Activated T-cell treated with anti-CD3 and anti-CD28 coated beads for 48 hours (primary cell): ENCODE results near the gene CHN1.

Experiments
- DNase-seq: peaks from one replicate; pipeline ENCODE4 v3.0.0-alpha.2; 2020; ENCODE audit warnings: low read depth

Gene CHN1

GRCh38 chr2:174826051-174826450, 179.1 kb downstream of the CHN1 start:
- DNase-seq, result no peak

GRCh38 chr2:174824068-174824467, 181.1 kb downstream of the CHN1 start:
- no peak for DNase-seq

- DNase-seq, result no peak
These were observed 183.6 kb downstream of the CHN1 start for GRCh38 chr2:174821628-174822027.

GRCh38 chr2:174820361-174820760, 184.8 kb downstream of the CHN1 start:
- no peak for DNase-seq

DNA sequence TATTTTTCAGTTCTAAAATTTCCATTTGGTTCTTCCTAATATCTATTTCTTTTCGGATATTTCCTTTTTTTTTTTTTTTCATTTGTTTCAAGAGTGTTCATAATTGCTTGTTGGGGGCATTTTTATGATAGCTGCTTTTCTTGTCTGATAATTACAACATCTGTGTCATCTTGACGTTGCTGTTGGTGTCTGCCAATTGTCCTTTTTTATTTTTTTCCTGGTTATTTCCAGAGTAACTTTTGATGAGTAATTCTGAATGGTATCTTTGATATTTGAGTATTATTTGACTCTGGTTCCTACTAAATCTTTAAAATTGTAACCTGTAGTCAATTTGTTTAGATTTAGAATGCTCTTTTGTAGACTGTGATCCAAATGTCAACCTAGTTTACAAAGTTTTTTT, 189.7 kb downstream of the CHN1 start:
- no peak for DNase-seq

DNA sequence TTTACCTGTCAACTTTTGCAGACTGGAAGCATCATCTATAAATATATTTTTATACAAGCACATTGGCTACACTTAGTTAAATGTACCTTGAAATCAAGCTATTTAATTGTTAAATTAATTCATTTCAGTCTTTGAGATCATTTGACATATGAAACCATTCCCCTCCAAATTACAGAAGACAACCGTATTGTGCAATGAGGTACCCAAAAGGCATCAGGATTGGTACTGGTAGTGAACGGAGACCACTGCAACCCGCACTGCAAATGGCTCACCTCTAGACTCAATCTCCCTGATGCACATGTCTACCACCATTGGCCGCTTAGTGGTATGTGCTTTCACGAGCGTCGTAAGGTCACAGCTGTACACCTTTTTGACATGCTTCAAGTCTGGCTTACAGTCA, 193.1 kb downstream of the CHN1 start:
- DNase-seq, result no peak

GRCh38 chr2:174807931-174808330, 197.2 kb downstream of the CHN1 start:
- no peak for DNase-seq

- DNase-seq, result no peak
These were observed 199.4 kb downstream of the CHN1 start for GRCh38 chr2:174805803-174806202.

DNA sequence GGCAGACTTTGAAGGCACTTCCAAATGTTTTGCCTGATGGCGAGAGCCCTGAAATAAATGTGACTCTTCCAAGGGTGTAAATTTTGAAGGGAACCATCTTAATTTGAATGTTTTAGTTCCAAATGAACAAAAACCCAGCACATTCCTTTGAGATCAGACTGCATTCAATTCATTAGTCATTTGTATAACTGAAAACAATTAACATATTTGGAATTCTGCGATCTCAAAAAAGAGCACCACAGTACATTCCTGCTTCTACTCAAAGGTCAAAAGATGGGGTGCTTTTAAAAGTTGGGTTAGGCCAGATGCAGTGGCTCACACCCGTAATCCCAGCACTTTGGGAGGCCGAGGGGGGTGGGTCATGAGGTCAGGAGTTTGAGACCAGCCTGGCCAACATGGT, 202.7 kb downstream of the CHN1 start:
- no peak for DNase-seq

DNA sequence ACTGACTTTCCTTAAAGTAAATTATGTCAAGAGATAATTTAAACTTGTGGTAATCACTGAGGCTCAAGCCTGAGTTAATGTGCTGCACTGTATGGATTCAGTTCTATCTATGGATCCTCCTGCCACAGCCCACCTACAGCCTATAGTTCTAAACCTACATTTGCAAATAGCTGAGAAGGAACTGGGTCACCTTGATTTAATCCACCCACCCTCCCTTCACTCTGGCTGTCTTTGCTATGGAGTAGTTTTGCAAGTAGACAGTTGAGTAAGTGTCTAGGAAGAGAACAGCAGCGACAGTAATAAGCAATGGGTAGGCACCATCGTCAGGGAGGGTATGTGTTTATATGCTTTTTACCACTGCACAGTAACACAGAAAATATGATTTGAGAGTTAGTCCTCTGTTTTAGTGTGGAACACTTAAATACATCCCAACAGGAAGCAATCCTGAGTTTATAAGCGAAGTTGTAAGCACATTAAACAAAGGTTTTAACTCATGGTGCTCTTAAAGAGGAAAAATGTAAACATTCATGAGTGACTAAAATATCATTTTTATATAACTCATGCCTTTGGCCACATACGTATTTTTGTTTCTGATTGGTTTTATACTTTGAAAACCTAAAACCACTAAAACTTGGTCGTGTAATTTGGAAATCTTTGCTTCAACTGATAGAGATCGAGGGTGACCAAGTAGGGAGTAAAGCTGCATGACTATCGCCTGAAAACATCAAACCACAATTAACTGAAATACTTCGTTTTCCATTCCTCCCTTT, 204.6 kb downstream of the CHN1 start:
- no peak for DNase-seq

GRCh38 chr2:174798801-174799200, 206.4 kb downstream of the CHN1 start:
- DNase-seq, result no peak

- DNase-seq, result no peak
These were observed 207.4 kb downstream of the CHN1 start for GRCh38 chr2:174797781-174798276.

DNA sequence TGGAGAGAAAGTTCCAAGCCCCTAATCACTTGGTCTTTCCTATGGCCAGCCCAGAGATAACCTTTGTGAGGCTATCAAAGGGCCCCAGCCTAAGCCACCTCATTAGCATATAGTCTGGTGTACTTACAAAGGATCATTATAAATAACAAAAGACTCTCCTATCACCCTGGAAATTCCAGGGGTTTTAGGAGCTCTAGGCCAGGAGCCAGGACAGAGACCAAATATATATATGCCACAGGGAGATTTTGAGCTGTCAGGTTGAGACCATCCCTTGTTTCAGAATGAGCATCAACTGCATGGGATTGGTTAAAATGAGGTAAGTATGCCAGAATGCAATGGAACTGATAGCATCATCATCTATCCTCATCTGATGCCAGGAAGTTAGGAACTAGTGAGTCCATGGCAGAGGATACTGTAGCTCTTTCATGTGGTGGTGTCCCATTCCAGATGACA, 208.8 kb downstream of the CHN1 start:
- no peak for DNase-seq

- no peak for DNase-seq
These were observed 210.3 kb downstream of the CHN1 start for GRCh38 chr2:174794851-174795374.

DNA sequence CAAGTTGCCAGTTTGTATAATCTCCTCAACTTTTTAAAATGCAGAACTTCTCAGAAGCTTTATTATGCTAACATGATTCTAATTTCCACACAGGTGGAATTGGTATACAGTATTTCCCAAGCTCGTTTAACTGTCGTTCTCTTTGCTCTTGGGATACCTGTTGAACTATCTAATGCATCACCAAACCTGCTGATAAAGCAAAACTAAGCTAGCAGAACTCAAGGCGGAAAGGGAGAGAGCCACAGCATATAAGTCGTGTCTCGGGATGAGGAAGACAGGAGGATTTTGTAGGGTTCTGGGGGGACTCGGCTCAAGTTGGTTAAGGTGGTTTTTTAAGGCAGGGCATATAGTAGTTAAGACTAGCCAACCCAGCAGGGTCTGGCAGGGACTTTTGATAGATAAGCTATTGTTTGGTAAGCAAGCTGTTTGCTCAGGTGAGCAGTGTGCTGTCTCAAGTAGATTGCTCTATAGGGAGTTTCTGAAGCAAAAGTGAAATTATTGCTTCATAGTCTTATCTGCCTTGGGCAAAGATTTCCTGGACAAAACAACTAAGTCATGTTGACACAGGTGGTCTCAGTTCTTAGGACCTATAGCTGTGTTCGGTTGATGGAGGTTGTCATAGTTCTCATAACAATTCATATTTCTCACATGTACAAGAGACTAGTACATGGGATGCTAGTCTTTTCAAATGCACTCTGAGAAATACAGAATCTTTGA, 212.7 kb downstream of the CHN1 start:
- DNase-seq, result no peak

DNA sequence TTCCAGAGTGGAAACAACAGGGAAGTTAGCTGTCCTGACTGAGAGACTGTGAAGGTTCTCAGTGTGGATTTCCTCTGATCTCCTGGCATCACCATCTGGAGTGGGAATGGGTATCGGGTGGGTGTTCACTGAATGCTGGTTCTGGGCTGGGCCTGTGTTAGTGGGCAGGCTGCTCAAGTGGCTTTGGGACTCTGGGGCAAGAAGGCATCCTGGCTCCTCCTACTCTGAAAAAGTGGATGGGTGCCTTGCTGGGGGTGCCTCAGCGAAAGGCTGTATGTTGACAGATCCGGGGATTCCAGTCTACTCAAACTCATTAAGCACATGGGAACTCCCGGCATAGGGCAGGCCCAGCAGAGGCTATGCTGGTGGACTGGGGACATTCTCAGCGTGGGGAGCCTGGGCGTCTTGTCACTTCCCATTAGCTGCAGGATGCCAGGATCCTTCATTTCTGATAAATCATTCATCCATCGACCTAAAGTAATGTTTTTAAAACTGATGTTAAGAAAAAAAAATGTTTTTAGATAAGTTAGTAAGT, 213.4 kb downstream of the CHN1 start:
- no peak for DNase-seq

- DNase-seq, result no peak
These were observed 214.2 kb downstream of the CHN1 start for GRCh38 chr2:174791020-174791419.

- DNase-seq, result no peak
These were observed 216.2 kb downstream of the CHN1 start for GRCh38 chr2:174789001-174789400.

GRCh38 chr2:174788291-174788929, 216.8 kb downstream of the CHN1 start:
- DNase-seq, result no peak

- DNase-seq, result no peak
These were observed 217.5 kb downstream of the CHN1 start for GRCh38 chr2:174787487-174788205.

GRCh38 chr2:174786066-174786725, 219.0 kb downstream of the CHN1 start:
- DNase-seq, result no peak
